IPS-18c (cell line): ENCODE measurements around the gene NEMP1.
A peak's percentile ranks its signal among the peaks of the same experiment; 100 is the strongest.
"Not testable (repeated sequence)": the region's sequence is repeated elsewhere in the genome, so short reads cannot be mapped to it uniquely, and the experiment has no call there.

ENCODE experiments used
- H3K4me3 ChIP-seq: 2 replicates; pipeline ENCODE4 v1.7.0; 2013; ENCODE audit warnings: low read depth, mild to moderate bottlenecking, low read length, moderate library complexity; ENCODE audit not compliant: insufficient read depth
- H3K9me3 ChIP-seq: one replicate; pipeline ENCODE4 v1.6.1; 2013; ENCODE audit warnings: mild to moderate bottlenecking, low read length, moderate library complexity; ENCODE audit not compliant: control insufficient read depth, insufficient read depth

The NEMP1 gene

DNA sequence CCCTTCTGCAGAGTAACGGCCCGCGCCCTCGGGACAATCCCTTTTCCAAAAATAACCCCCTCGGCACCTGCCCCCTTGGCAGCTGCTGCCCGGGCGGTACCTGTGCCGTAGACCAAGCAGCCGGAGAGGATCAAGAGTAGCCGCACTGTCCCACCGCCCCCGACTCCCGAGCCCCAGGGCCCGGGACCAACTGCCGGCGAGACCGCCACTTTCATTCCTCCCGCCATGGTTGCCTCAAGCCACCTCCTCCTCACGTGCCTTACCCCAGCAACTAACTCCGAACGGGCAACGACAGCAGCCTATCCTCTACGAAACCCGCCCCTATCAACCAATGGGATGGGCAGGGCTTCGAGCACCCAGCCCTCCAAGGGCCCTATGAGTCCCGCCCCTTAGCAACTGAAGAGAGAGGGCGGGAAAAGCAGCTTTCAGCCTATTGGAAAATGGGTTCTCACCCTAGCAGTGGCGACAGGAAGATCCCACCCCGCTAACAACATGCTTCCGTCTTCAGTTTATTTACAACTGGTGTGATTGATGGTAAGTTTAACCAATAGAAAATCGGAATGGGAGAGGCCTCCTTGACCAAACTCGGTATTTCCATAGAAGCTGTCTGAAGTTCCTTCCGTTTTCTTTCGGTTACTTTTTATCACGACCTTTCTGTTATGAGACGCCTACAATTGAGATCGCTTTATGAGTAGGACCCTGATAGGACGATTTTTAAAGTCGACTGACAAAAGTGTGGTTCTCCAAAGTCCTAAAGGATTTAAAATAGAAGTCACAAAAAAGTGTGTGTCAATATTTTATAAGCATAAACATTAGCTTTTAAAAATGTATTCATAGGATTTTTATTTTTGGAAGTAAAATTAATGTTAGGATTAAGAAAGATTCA is at the start of gene NEMP1:
TSS of gene NEMP1 (minus strand) at position 273 of the 886 bp plus-strand sequence. CDS start at position 227, 46 bp downstream.
- Histone ChIP-seq H3K4me3 (peak within 1 kb of the TSS; percentile 97), H3K9me3 (no peaks in the 10 kb centered on the region)

DNA sequence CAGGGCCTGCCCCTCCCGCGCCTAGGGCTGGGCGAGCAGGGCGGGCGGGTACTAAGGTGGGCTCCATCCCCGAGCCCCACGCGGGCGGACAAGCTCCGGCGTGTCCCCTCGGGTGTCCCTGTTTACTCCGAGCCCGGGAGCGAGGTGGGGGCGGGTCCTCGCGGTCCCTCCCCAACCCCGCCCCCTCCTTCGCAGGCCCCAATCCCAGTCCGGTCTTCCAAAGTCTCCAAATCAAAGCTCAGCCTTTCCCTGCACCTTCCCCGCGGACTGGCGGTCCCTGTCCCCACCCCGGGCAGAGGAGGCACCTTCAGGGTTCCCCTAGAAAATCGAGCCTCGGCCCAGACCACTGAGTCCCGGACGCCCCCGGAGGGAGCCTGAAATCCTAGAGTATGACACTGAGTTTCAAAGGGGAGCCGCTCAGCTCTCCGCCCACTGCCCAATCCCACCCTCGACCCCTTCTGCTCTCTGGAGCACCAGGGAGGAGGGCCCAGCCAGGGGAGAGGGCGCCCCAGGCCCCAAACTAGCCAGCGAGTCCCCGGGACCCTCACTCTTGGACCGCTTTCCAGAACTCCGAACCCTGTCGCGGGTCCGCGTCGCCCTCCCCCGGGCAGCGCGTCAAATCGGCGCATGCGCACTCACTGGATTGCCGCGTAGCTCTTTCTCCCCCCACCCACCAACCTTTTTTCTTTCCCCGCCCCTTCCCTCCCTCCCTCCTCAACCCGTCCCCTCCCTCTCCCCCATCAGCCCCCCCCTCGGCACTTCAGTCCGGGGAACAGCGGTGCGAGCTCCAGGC is 49.3 kb upstream of the NEMP1 start, which contains the start of gene LRP1:
TSS of gene LRP1 (plus strand) at position 758 of the 793 bp plus-strand sequence. CDS start 482 bp downstream, outside the sequence.
- Histone ChIP-seq H3K4me3 (peak within 1 kb of the TSS; percentile 91), H3K9me3 (no peaks in the 10 kb centered on the region)

DNA sequence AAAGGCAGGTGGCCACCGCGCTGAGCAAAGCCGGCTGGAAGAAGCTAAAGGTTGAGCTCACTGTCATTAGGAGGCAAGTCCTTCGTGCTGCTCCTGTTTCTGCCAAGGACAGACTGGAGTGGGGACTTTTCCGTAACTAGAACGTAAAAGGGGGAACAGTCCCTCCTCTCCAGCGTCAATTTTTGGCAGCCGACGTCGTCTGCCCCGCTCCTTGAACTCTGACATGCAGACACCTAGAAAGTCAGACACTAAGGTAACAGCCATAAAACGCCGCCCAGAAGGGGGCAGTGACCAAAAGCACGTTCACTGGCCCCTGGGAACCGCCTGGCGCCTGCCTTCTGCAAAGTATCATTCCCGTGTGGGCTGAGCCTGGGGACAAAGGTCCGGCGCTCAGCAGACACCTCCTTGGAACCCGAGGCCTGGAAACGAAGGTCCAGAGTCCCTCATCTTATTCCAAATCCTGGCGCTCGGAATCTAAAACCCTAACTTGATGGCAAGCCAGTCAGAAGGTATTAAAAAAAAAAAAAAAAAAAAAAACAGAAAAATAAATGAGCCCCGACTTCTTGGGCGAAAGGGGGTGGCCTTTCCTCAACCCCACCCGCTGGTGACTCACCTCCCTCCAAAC is 48.6 kb upstream of the NEMP1 start:
- Histone ChIP-seq H3K9me3 (no peaks in the 10 kb centered on the region), H3K4me3 (peak overlapping the region; percentile 91)

DNA sequence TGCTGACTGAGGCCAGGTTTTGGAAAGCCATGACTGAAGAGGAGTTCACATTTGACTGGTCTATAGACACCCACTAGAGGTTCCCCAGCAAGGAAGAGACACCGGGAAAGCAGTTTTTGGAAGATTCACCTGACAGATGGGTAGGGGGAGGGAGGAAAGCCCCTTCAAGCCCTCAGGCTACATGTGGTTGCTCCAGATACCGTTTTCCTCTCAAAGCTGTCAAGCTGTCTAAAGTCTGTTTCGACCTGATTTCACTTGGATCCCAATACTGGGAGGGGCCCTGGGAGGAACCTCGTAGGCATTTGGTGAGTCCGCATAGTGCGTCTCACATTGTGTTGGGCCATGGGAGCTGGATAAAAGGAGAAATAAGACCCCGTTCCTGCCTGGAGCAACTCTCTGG is 48.0 kb upstream of the NEMP1 start:
- no peaks in the 10 kb centered on the region for H3K9me3 ChIP-seq
- H3K4me3 ChIP-seq, result no peak overlapping the region; the same call in 1 of the 2 replicates

DNA sequence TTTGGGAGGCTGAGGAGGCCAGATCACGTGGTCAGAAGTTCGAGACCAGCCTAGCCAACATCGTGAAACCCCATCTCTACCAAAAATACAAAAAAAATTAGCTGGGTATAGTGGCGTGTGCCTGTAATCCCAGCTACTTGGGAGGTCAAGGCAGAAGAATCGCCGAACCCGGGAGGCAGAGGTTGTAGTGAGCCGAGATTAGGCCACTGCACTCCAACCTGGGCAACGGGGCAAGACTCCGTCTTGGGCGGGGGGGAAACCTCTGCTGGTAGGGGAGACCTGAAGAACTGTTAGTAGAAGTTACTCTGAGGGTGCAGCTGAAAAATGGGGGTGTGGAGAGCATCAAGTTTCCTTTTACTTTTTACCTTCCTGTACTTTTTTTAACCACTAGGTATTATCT is 47.5 kb upstream of the NEMP1 start:
- no peak overlapping the region for H3K4me3 ChIP-seq
- H3K9me3 ChIP-seq, result no peaks in the 10 kb centered on the region

DNA sequence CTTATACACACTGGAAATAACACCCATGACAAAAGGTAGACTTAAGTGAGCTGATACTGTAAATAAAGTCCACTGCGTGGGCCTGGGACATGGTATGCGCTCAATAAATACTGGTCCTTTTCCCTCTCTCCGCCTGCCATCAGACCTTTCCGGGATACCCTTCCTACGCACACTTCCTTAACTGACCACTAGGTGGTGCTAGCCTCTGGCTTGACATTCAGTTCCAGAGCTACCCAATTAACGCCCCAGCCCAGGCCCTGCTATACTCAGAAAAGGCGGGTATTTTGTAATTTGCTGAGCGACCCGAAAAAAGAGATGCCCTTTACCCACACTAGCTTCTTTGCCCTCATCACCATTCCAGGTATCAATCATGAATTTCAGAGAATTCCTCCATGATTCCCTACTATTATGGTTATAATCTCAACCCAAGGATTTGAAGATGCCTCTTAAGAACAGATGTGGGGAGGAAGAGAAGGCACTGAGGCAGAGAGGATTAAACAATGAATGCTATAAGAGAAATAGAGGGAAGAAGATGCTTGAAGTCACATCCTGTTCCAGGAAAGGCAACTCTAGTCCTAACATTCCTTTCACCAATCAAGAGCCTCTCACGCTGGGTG is 45.8 kb upstream of the NEMP1 start:
- H3K4me3 ChIP-seq, result no peak overlapping the region
- no peaks in the 10 kb centered on the region for H3K9me3 ChIP-seq

- Histone ChIP-seq H3K4me3 (no peak overlapping the region), H3K9me3 (no peaks in the 10 kb centered on the region)
Measured at GRCh38 chr12:57123813-57124212, 45.2 kb upstream of the NEMP1 start.

GRCh38 chr12:57120718-57121117 is 42.1 kb upstream of the NEMP1 start:
- not testable (repeated sequence) for H3K4me3 ChIP-seq, H3K9me3 ChIP-seq

DNA sequence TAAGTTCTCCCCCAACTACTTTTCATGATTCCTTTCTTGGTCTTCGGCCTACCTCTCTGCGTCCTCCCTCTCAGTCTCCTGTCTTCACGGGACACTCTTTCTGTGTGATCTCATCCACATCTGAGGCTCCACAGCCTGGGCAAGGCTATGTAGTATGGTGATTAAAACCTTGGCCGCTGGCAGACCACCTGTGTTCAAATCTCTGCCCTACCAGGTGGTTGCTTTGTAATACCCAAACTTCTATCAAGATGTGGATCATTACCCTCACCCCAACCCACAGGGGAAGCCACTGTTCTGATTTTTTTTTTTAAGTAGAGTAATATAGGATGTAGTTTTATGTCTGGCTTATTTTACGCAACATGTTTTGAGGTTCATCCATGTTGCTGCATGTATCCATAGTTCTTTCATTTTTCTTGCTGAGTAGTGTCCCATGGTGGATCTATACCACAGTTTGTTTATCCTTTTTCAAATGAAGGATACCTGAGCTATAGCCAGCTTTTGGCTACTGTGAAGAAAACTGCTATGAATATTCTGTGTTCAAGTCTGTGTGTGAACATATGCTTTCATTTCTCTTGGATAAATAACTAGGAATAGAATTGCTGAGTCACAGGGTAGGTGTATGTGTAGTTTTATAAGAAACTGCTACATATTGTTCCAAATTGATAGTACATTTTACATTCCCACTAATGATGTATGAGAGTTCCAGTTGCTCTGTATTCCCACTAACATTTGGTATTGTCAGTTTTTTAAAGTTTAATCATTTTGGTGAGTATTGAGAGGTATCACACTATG is 40.9 kb upstream of the NEMP1 start:
- Histone ChIP-seq H3K9me3 (no peaks in the 10 kb centered on the region), H3K4me3 (no peak overlapping the region)

GRCh38 chr12:57118711-57119271 is 40.2 kb upstream of the NEMP1 start:
- Histone ChIP-seq H3K9me3 (no peaks in the 10 kb centered on the region), H3K4me3 (no peak overlapping the region)

- H3K9me3 ChIP-seq, result no peaks in the 10 kb centered on the region
- H3K4me3 ChIP-seq, result no peak overlapping the region
Measured at GRCh38 chr12:57116580-57117281, 38.1 kb upstream of the NEMP1 start.

DNA sequence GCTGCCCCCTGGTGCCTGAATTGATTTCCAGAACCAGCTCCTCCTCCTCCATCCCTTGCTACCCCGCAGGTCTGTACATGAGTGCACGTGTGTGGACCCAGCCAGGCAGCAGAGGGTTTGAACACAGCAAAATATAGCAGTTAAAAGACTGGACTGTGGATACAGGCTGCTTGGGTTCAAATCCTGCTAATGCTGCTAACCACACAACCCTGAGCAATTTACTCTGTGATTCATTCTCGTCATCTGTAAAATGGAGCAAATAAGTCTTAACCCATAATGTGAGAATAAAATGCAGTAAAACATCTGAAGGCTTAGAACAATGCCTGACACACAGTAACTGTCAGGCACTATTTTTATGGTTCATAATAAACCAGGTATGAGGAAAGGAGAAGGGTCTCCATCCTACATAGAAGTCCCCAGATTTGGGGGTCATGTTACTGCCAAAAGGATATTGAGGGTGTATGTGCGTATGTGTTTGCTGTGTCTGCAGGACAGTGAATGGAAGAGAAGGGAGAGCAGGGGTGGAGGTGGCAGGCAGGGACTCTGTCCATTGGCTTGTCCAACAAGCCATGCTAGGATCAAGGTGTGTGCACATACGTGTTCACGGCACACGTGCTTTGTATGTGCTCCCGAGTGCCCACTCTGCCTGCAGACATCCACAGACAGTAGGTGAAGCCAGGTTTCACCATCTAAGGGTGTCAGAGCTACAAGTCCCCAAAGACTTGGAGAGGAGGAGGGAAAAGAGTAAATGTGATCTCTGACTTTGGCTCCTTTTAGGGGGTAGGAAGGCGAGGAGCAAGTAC is 34.1 kb upstream of the NEMP1 start:
- Histone ChIP-seq H3K4me3 (no peak overlapping the region; the same call in 1 of the 2 replicates), H3K9me3 (no peaks in the 10 kb centered on the region)

- peak within 1 kb of the TSS; percentile 64 for H3K4me3 ChIP-seq
- H3K9me3 ChIP-seq, result no peaks in the 10 kb centered on the region
Measured at GRCh38 chr12:57111031-57111734, 32.6 kb upstream of the NEMP1 start, which contains the start of gene STAT6. Gene STAT6 (minus strand): TSS chr12:57111362. CDS start chr12:57108278, 3,084 bp downstream.
